ENCODE data around the gene CASP8AP2. TPM values are rescaled to one million over a fixed set of nuclear protein-coding genes. Genes with fewer than 3 reads are reported as not detected.
"Not testable (repeated sequence)": the region's sequence is repeated elsewhere in the genome, so short reads cannot be mapped to it uniquely, and the experiment has no call there.

The CASP8AP2 gene
- total RNA-seq (10 to 100 TPM; 17.3 to 20.0 TPM), total RNA-seq (30.2 to 264 (median 120) reads per million in 172 experiments)
- 30.5 TPM for polyA plus RNA-seq (2013, experiment 1 of 2)
- 34.3 TPM for polyA plus RNA-seq (2013, experiment 2 of 2)

DNA sequence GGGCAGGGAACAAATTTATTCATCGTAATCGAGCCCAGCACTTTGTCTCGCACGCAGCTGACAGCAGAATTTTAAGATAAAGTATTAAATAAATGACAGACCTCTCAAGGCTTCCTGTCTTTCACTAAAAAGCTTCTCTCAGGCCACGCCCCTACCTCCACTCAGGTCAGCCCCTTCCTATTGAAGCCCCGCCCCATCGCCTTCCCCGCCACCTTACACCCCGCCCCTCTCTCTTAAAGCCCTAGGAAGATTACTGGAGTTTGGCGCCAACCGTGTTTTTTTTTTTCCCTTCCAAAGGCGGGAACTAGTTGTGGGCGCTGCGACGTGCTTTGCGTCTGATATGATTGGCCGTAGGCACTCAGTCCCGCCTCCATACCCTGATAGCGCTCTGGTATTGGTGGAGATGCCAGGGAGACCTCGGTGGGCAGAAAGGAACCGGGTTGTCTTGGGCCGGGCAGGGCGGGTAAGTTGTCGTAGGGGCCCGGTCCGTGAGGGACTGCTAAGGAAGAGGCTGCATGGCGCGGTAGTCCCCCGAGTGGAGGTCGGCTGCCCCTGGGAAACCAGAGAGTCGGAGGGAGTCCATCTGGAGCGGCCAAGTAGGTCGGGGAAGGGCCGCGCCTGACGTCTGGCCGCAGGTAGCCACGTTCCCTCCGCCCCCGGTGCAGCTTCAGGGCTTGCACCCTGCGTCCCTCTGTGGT, at the start of gene CASP8AP2:
CASP8AP2 (plus strand) TSS at position 409 of the 698 bp plus-strand sequence.
- no peaks in the 10 kb centered on the region for H3K9me3 ChIP-seq (ENCODE audit: control insufficient read depth in 1 of 2, insufficient read depth in 1 of 2, low read length in 2 of 2)
- DNase-seq: peak; percentile 86 to 99 (median 92)
- intact Hi-C loops (cut with DNase I, micrococcal nuclease): loop anchor here (1.0 to 10.0 kb wide), 7 partner anchors 10 to 867 kb away; partner anchors contain the start of genes MAP3K7 (in 2 of the 2), BACH2 (in 1 of the 2), MDN1 (in 1 of the 2) and PNRC1 (in 1 of the 2)
- H3K4me1 ChIP-seq (ENCODE audit: insufficient read depth, low read length): peaks cover 32% of the 10 kb centered on the region
- TF ChIP-seq, protein P1, sequence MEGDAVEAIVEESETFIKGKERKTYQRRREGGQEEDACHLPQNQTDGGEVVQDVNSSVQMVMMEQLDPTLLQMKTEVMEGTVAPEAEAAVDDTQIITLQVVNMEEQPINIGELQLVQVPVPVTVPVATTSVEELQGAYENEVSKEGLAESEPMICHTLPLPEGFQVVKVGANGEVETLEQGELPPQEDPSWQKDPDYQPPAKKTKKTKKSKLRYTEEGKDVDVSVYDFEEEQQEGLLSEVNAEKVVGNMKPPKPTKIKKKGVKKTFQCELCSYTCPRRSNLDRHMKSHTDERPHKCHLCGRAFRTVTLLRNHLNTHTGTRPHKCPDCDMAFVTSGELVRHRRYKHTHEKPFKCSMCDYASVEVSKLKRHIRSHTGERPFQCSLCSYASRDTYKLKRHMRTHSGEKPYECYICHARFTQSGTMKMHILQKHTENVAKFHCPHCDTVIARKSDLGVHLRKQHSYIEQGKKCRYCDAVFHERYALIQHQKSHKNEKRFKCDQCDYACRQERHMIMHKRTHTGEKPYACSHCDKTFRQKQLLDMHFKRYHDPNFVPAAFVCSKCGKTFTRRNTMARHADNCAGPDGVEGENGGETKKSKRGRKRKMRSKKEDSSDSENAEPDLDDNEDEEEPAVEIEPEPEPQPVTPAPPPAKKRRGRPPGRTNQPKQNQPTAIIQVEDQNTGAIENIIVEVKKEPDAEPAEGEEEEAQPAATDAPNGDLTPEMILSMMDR (IDR thresholded peaks at IDR 0.05): no peak
- H3K9me3 Mint-ChIP-seq: no peaks in the 10 kb centered on the region
- peak within 1 kb of the TSS; percentile 91 for H3K27ac Mint-ChIP-seq
- no peaks in the 10 kb centered on the region for H3K27me3 ChIP-seq (ENCODE audit: control insufficient read depth in 1 of 2, insufficient read depth in 2 of 2, low read length in 2 of 2)
- peak within 1 kb of the TSS; percentile 68 to 86 for H3K27ac ChIP-seq (ENCODE audit: low read depth in 1 of 2, low read length in 2 of 2)
- POLR2A ChIA-PET: interaction anchor here (0.6 to 2.2 kb wide), 17 partner anchors 8 to 866 kb away, joined by 3 to 100 read pairs (median 4); partner anchors contain the start of genes LYRM2, MDN1, PNRC1 and RNGTT
- no peaks in the 10 kb centered on the region for H3K27me3 Mint-ChIP-seq
- H3K4me1 Mint-ChIP-seq (ENCODE audit: low read depth): peaks cover 34% of the 10 kb centered on the region
- H3K36me3 Mint-ChIP-seq (ENCODE audit: low read depth): peaks cover 37% of the 10 kb centered on the region
- H3K4me3 Mint-ChIP-seq: peak within 1 kb of the TSS; percentile 94
- peak within 1 kb of the TSS; percentile 100 for H3K4me3 ChIP-seq (ENCODE audit: low read length)
- ATAC-seq (ENCODE audit: poor library complexity): peak; percentile 93
- CTCF ChIA-PET: interaction anchor here (0.8 to 1.8 kb wide), 3 partner anchors 10 to 650 kb away, joined by 3 to 11 read pairs (median 10); partner anchors contain the start of gene MDN1
- H3K36me3 ChIP-seq (ENCODE audit: insufficient read depth, low read length): peaks cover 16% of the 10 kb centered on the region

DNA sequence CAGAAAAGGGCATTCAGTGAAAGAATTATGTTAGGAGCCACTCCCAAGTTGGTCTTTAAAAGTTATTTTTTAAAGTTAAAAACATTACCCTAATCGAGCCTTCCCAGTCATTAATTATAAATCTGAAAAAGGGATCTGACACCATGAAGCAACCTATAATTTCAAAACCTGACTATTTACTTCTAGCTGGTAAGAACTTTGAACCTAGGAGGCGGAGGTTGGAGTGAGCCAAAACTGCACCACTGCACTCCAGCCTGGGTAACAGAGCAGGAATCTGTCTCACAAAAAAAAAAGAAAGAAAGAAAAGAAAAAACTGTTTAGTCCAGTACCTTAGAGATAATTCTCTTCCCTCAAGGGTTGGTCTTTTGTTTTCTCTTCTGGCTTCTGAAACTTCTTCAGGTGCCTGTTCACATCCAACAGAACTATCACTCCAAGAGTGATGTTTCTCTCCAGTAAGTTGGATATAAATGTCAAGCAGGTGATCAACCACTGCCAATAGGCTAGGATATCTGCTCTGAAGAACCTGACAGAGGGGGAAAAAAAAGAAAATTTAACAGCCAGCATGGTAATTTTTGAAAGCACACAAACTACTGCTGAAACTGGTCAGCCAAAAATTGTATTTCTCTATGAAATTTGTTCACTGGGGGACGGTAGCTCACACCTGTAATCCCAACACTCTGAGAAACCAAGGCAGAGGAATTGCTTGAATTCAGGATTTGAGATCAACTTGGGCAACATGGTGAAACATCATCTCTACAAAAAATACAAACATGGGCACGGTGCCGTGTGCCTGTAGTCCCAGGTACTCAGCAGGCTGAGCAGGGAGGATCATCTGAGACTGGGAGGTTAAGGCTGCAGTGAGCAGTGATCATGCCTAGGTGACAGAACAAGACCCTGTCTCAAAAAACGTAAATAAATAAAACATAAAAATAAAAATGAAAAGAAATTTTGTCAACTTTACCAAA, 48.3 kb upstream of the CASP8AP2 start:
- H3K27ac ChIP-seq (ENCODE audit: low read depth in 1 of 2, low read length in 2 of 2): no peak overlapping the region
- CTCF ChIA-PET: no interaction called here
- POLR2A ChIA-PET: no interaction called here
- no peaks in the 10 kb centered on the region for H3K27me3 ChIP-seq (ENCODE audit: control insufficient read depth in 1 of 2, insufficient read depth in 2 of 2, low read length in 2 of 2)
- H3K27me3 Mint-ChIP-seq: no peaks in the 10 kb centered on the region
- H3K4me1 Mint-ChIP-seq (ENCODE audit: low read depth): no peaks in the 10 kb centered on the region
- H3K9me3 Mint-ChIP-seq: no peaks in the 10 kb centered on the region
- H3K4me3 ChIP-seq (ENCODE audit: low read length): no peak overlapping the region
- TF ChIP-seq, protein P1 (IDR thresholded peaks at IDR 0.05): no peak
- ATAC-seq (ENCODE audit: poor library complexity) (no peak), DNase-seq (no peak)
- H3K27ac Mint-ChIP-seq: no peak overlapping the region
- peaks cover 86% of the 10 kb centered on the region for H3K36me3 Mint-ChIP-seq (ENCODE audit: low read depth)
- H3K9me3 ChIP-seq (ENCODE audit: control insufficient read depth in 1 of 2, insufficient read depth in 1 of 2, low read length in 2 of 2): peaks cover 4 to 6% of the 10 kb centered on the region in 2 experiments
- no peaks in the 10 kb centered on the region for H3K4me1 ChIP-seq (ENCODE audit: insufficient read depth, low read length)
- intact Hi-C loops (cut with DNase I, micrococcal nuclease): no loop called here
- peaks cover 84% of the 10 kb centered on the region for H3K36me3 ChIP-seq (ENCODE audit: insufficient read depth, low read length)
- H3K4me3 Mint-ChIP-seq: no peak overlapping the region

DNA sequence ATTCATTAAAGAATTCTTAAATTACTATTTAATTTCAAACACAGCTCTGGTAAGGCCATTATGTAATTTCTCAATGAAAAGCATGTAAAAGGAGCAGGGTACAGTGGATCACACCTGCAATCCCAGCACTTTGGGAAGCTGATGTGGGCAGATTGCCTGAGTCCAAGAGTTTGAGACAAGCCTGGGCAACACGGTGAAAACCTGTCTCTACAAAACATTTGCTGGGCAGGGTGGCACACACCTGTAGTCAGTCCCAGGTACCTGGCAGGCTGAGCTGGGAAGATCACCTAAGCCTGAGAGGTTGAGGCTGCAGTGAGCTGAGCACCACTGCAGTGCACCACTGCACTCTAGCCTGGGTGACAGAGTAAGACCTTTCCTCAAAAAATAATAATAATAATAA, 47.5 kb upstream of the CASP8AP2 start:
- peaks cover 85% of the 10 kb centered on the region for H3K36me3 ChIP-seq (ENCODE audit: insufficient read depth, low read length)
- H3K27ac ChIP-seq (ENCODE audit: low read depth in 1 of 2, low read length in 2 of 2): no peak overlapping the region
- H3K4me3 ChIP-seq (ENCODE audit: low read length): no peak overlapping the region
- Mint-ChIP-seq H3K4me1 (ENCODE audit: low read depth) (no peaks in the 10 kb centered on the region), H3K9me3 (no peaks in the 10 kb centered on the region), H3K27me3 (no peaks in the 10 kb centered on the region), H3K4me3 (no peak overlapping the region), H3K36me3 (ENCODE audit: low read depth) (peaks cover 83% of the 10 kb centered on the region), H3K27ac (no peak overlapping the region)
- no peaks in the 10 kb centered on the region for H3K27me3 ChIP-seq (ENCODE audit: control insufficient read depth in 1 of 2, insufficient read depth in 2 of 2, low read length in 2 of 2)
- DNase-seq (no peak), ATAC-seq (ENCODE audit: poor library complexity) (no peak)
- TF ChIP-seq, protein P1 (IDR thresholded peaks at IDR 0.05): no peak
- H3K9me3 ChIP-seq (ENCODE audit: control insufficient read depth in 1 of 2, insufficient read depth in 1 of 2, low read length in 2 of 2): peaks cover 4 to 6% of the 10 kb centered on the region in 2 experiments
- POLR2A ChIA-PET: no interaction called here
- no peaks in the 10 kb centered on the region for H3K4me1 ChIP-seq (ENCODE audit: insufficient read depth, low read length)
- CTCF ChIA-PET: interaction anchor here (1.2 kb wide), 1 partner anchor 114 kb away, joined by 3 read pairs; no protein-coding TSS in a partner anchor
- intact Hi-C loops (cut with DNase I, micrococcal nuclease): no loop called here

- peaks cover 86% of the 10 kb centered on the region for H3K36me3 ChIP-seq (ENCODE audit: insufficient read depth, low read length)
- not testable (repeated sequence) for ATAC-seq (ENCODE audit: poor library complexity)
These were observed 46.4 kb upstream of the CASP8AP2 start for GRCh38 chr6:89783293-89783692.

More at GRCh38 chr6:89783293-89783692, 46.4 kb upstream of the CASP8AP2 start:
- H3K27ac ChIP-seq (ENCODE audit: low read depth in 1 of 2, low read length in 2 of 2); H3K4me1 Mint-ChIP-seq (ENCODE audit: low read depth); H3K4me1 ChIP-seq (ENCODE audit: insufficient read depth, low read length); H3K27me3 Mint-ChIP-seq; intact Hi-C loops (cut with DNase I, micrococcal nuclease); DNase-seq; H3K27ac Mint-ChIP-seq; H3K4me3 ChIP-seq (ENCODE audit: low read length); H3K9me3 ChIP-seq (ENCODE audit: control insufficient read depth in 1 of 2, insufficient read depth in 1 of 2, low read length in 2 of 2); H3K27me3 ChIP-seq (ENCODE audit: control insufficient read depth in 1 of 2, insufficient read depth in 2 of 2, low read length in 2 of 2); POLR2A ChIA-PET; H3K9me3 Mint-ChIP-seq; H3K4me3 Mint-ChIP-seq: not testable (repeated sequence)
- H3K36me3 Mint-ChIP-seq (ENCODE audit: low read depth): peaks cover 88% of the 10 kb centered on the region
- CTCF ChIA-PET: interaction anchor here (1.2 kb wide), 1 partner anchor 115 kb away, joined by 3 read pairs; no protein-coding TSS in a partner anchor

Data from CD4-positive, alpha-beta T cell (primary cell).